ENCODE measurements around the gene PDE6H. TPM values are rescaled to one million over a fixed set of nuclear protein-coding genes. Genes with fewer than 3 reads are reported as not detected.

The PDE6H gene
- total and polyA plus RNA-seq, 2 experiments from 2014 or later = not detected

GRCh38 chr12:14962797-14963196, 10.0 kb upstream of the PDE6H start:
- H3K4me1 ChIP-seq (ENCODE audit: low read depth) = no peaks in the 10 kb centered on the region
- no peaks in the 10 kb centered on the region for H3K36me3 ChIP-seq
- no peak overlapping the region for H3K27ac ChIP-seq
- no peak for TF ChIP-seq CTCF (IDR thresholded peaks at IDR 0.05; ENCODE audit: low read depth, low read length)
- H3K27me3 ChIP-seq = no peaks in the 10 kb centered on the region
- H3K4me3 ChIP-seq = no peak overlapping the region
- no peak for DNase-seq (ENCODE audit: low read depth in 1 of 2, low spot score in 1 of 2)
- H3K9me3 ChIP-seq (ENCODE audit: low read depth) = no peaks in the 10 kb centered on the region

- TF ChIP-seq CTCF (IDR thresholded peaks at IDR 0.05; ENCODE audit: low read depth, low read length) = no peak
- no peaks in the 10 kb centered on the region for H3K4me1 ChIP-seq (ENCODE audit: low read depth)
- no peaks in the 10 kb centered on the region for H3K27me3 ChIP-seq
- no peak for DNase-seq (ENCODE audit: low read depth in 1 of 2, low spot score in 1 of 2)
- no peaks in the 10 kb centered on the region for H3K9me3 ChIP-seq (ENCODE audit: low read depth)
- no peak overlapping the region for H3K27ac ChIP-seq
- no peaks in the 10 kb centered on the region for H3K36me3 ChIP-seq
- H3K4me3 ChIP-seq = no peak overlapping the region
Observed at GRCh38 chr12:14963520-14963919, 9.3 kb upstream of the PDE6H start.

GRCh38 chr12:14964406-14964805, 8.4 kb upstream of the PDE6H start:
- no peak for TF ChIP-seq CTCF (IDR thresholded peaks at IDR 0.05; ENCODE audit: low read depth, low read length)
- Histone ChIP-seq H3K27ac (no peak overlapping the region), H3K9me3 (ENCODE audit: low read depth) (no peaks in the 10 kb centered on the region), H3K27me3 (no peaks in the 10 kb centered on the region), H3K4me3 (no peak overlapping the region), H3K4me1 (ENCODE audit: low read depth) (no peaks in the 10 kb centered on the region), H3K36me3 (no peaks in the 10 kb centered on the region)
- no peak for DNase-seq (ENCODE audit: low read depth in 1 of 2, low spot score in 1 of 2)

- TF ChIP-seq CTCF (IDR thresholded peaks at IDR 0.05; ENCODE audit: low read depth, low read length) = no peak
- no peak overlapping the region for H3K4me3 ChIP-seq
- H3K4me1 ChIP-seq (ENCODE audit: low read depth) = no peaks in the 10 kb centered on the region
- DNase-seq (ENCODE audit: low read depth in 1 of 2, low spot score in 1 of 2) = no peak
- H3K27me3 ChIP-seq = no peaks in the 10 kb centered on the region
- no peaks in the 10 kb centered on the region for H3K9me3 ChIP-seq (ENCODE audit: low read depth)
- no peak overlapping the region for H3K27ac ChIP-seq
- no peaks in the 10 kb centered on the region for H3K36me3 ChIP-seq
Observed at GRCh38 chr12:14965221-14965620, 7.6 kb upstream of the PDE6H start.

GRCh38 chr12:14968478-14968877, 4.4 kb upstream of the PDE6H start:
- no peak overlapping the region for H3K27ac ChIP-seq
- TF ChIP-seq CTCF (IDR thresholded peaks at IDR 0.05; ENCODE audit: low read depth, low read length) = no peak
- no peaks in the 10 kb centered on the region for H3K36me3 ChIP-seq
- no peaks in the 10 kb centered on the region for H3K9me3 ChIP-seq (ENCODE audit: low read depth)
- DNase-seq (ENCODE audit: low read depth in 1 of 2, low spot score in 1 of 2) = no peak
- H3K4me1 ChIP-seq (ENCODE audit: low read depth) = no peaks in the 10 kb centered on the region
- H3K4me3 ChIP-seq = no peak overlapping the region
- no peaks in the 10 kb centered on the region for H3K27me3 ChIP-seq

GRCh38 chr12:14970473-14970872, 2.4 kb upstream of the PDE6H start:
- DNase-seq (ENCODE audit: low read depth in 1 of 2, low spot score in 1 of 2) = no peak
- H3K9me3 ChIP-seq (ENCODE audit: low read depth) = no peaks in the 10 kb centered on the region
- no peak overlapping the region for H3K27ac ChIP-seq
- H3K4me3 ChIP-seq = no peak overlapping the region
- no peaks in the 10 kb centered on the region for H3K27me3 ChIP-seq
- no peaks in the 10 kb centered on the region for H3K36me3 ChIP-seq
- TF ChIP-seq CTCF (IDR thresholded peaks at IDR 0.05; ENCODE audit: low read depth, low read length) = no peak
- H3K4me1 ChIP-seq (ENCODE audit: low read depth) = no peaks in the 10 kb centered on the region

Data from cardiac muscle cell (in vitro differentiated cells and primary cell).